ENCODE results near the gene NR2F1-AS1. TPM values are rescaled to one million over a fixed set of nuclear protein-coding genes. Genes with fewer than 3 reads are reported as not detected.

The NR2F1-AS1 gene
- total RNA-seq, 1 donor from 2014 or later = 13.6 TPM

- H3K36me3 Mint-ChIP-seq = peaks cover 17% of the 10 kb centered on the region
Measured at GRCh38 chr5:93594591-93595419, 13.8 kb upstream of the NR2F1-AS1 start.

GRCh38 chr5:93593476-93594131 lies 12.6 kb upstream of the NR2F1-AS1 start:
- Mint-ChIP-seq H3K36me3 (peaks cover 22% of the 10 kb centered on the region), H3K27me3 (ENCODE audit: low read depth) (peaks cover 30% of the 10 kb centered on the region), H3K4me3 (no peak overlapping the region), H3K4me1 (peaks cover 30% of the 10 kb centered on the region), H3K27ac (no peak overlapping the region), H3K9me3 (no peaks in the 10 kb centered on the region)
- DNase-seq (ENCODE audit: low spot score in 2 of 2, unreplicated experiment in 2 of 2) = peak in 1 of 2 experiments; percentile 35
- no peak for TF ChIP-seq CTCF (IDR thresholded peaks at IDR 0.05; ENCODE audit: unreplicated experiment)

More at GRCh38 chr5:93594591-93595419, 13.8 kb upstream of the NR2F1-AS1 start:
- no peak for TF ChIP-seq CTCF (IDR thresholded peaks at IDR 0.05; ENCODE audit: unreplicated experiment)
- H3K9me3 Mint-ChIP-seq = no peaks in the 10 kb centered on the region
- peak in 1 of 2 experiments; percentile 39 for DNase-seq (ENCODE audit: low spot score in 2 of 2, unreplicated experiment in 2 of 2)
- no peak overlapping the region for H3K27ac Mint-ChIP-seq
- peaks cover 19% of the 10 kb centered on the region for H3K27me3 Mint-ChIP-seq (ENCODE audit: low read depth)
- H3K4me1 Mint-ChIP-seq = peaks cover 18% of the 10 kb centered on the region
- no peak overlapping the region for H3K4me3 Mint-ChIP-seq

- Mint-ChIP-seq H3K9me3 (no peaks in the 10 kb centered on the region), H3K27me3 (ENCODE audit: low read depth) (peaks cover 35% of the 10 kb centered on the region), H3K4me3 (no peak overlapping the region), H3K36me3 (peaks cover 22% of the 10 kb centered on the region), H3K27ac (no peak overlapping the region), H3K4me1 (peaks cover 34% of the 10 kb centered on the region)
- no peak for TF ChIP-seq CTCF (IDR thresholded peaks at IDR 0.05; ENCODE audit: unreplicated experiment)
- DNase-seq (ENCODE audit: low spot score in 2 of 2, unreplicated experiment in 2 of 2) = no peak
Measured at GRCh38 chr5:93592883-93593282, 11.9 kb upstream of the NR2F1-AS1 start.

- Mint-ChIP-seq H3K4me3 (no peak overlapping the region), H3K27me3 (ENCODE audit: low read depth) (peaks cover 49% of the 10 kb centered on the region), H3K27ac (no peak overlapping the region), H3K4me1 (peaks cover 47% of the 10 kb centered on the region), H3K9me3 (no peaks in the 10 kb centered on the region), H3K36me3 (peaks cover 24% of the 10 kb centered on the region)
- DNase-seq (ENCODE audit: low spot score in 2 of 2, unreplicated experiment in 2 of 2) = no peak
- TF ChIP-seq CTCF (IDR thresholded peaks at IDR 0.05; ENCODE audit: unreplicated experiment) = no peak
Measured at GRCh38 chr5:93591323-93591945, 10.4 kb upstream of the NR2F1-AS1 start.

- no peak overlapping the region for H3K4me3 Mint-ChIP-seq
- H3K27me3 Mint-ChIP-seq (ENCODE audit: low read depth) = peaks cover 57% of the 10 kb centered on the region
- DNase-seq (ENCODE audit: low spot score in 2 of 2, unreplicated experiment in 2 of 2) = no peak
- H3K4me1 Mint-ChIP-seq = peaks cover 50% of the 10 kb centered on the region
- H3K36me3 Mint-ChIP-seq = peaks cover 22% of the 10 kb centered on the region
- H3K9me3 Mint-ChIP-seq = no peaks in the 10 kb centered on the region
- no peak overlapping the region for H3K27ac Mint-ChIP-seq
- TF ChIP-seq CTCF (IDR thresholded peaks at IDR 0.05; ENCODE audit: unreplicated experiment) = no peak
Measured at GRCh38 chr5:93590493-93590892, 9.5 kb upstream of the NR2F1-AS1 start.
